AG08395 (cell line): ENCODE results near the gene ZAR1L.

Experiments
- DNase-seq: peaks from one replicate; pipeline ENCODE4 v3.0.0; 2012; ENCODE audit warnings: mixed read lengths, low spot score

The ZAR1L gene

GRCh38 chr13:32302461-32302860, 12.7 kb downstream of the ZAR1L start:
- no peak for DNase-seq

- DNase-seq = no peak
Measured at GRCh38 chr13:32300920-32301319, 14.2 kb downstream of the ZAR1L start.

- DNase-seq = no peak
Measured at GRCh38 chr13:32300406-32300805, 14.8 kb downstream of the ZAR1L start.

GRCh38 chr13:32299893-32300292, 15.3 kb downstream of the ZAR1L start:
- DNase-seq = no peak

GRCh38 chr13:32298695-32299094, 16.5 kb downstream of the ZAR1L start:
- DNase-seq = no peak

- no peak for DNase-seq
Measured at GRCh38 chr13:32297206-32297605, 18.0 kb downstream of the ZAR1L start.

GRCh38 chr13:32285633-32285965, 29.6 kb downstream of the ZAR1L start:
- no peak for DNase-seq

- peak; percentile 49 for DNase-seq
Measured at GRCh38 chr13:32284927-32285632, 30.1 kb downstream of the ZAR1L start.

- no peak for DNase-seq
Measured at GRCh38 chr13:32282096-32282711, 33.0 kb downstream of the ZAR1L start.

- no peak for DNase-seq
Measured at GRCh38 chr13:32281096-32281495, 34.1 kb downstream of the ZAR1L start.

GRCh38 chr13:32278426-32278825, 36.7 kb downstream of the ZAR1L start:
- DNase-seq = peak; percentile 34

GRCh38 chr13:32277839-32278238, 37.3 kb downstream of the ZAR1L start:
- DNase-seq = no peak

- no peak for DNase-seq
Measured at GRCh38 chr13:32272021-32272683, 43.0 kb downstream of the ZAR1L start.

GRCh38 chr13:32267836-32268439, 47.2 kb downstream of the ZAR1L start:
- no peak for DNase-seq

GRCh38 chr13:32266130-32266529, 49.0 kb downstream of the ZAR1L start:
- no peak for DNase-seq

GRCh38 chr13:32265726-32266125, 49.4 kb downstream of the ZAR1L start:
- DNase-seq = no peak

- no peak for DNase-seq
Measured at GRCh38 chr13:32264407-32264806, 50.8 kb downstream of the ZAR1L start.

- no peak for DNase-seq
Measured at GRCh38 chr13:32262619-32263018, 52.5 kb downstream of the ZAR1L start.

- peak; percentile 11 for DNase-seq
Measured at GRCh38 chr13:32262165-32262564, 53.0 kb downstream of the ZAR1L start.

GRCh38 chr13:32261567-32261966, 53.6 kb downstream of the ZAR1L start:
- peak; percentile 66 for DNase-seq

GRCh38 chr13:32259116-32259515, 56.0 kb downstream of the ZAR1L start:
- no peak for DNase-seq

- DNase-seq = no peak
Measured at GRCh38 chr13:32257649-32258048, 57.5 kb downstream of the ZAR1L start.

- DNase-seq = no peak
Measured at GRCh38 chr13:32256243-32256642, 58.9 kb downstream of the ZAR1L start.
